ENCODE results near the gene DGAT2.
"Not testable (repeated sequence)": the region's sequence is repeated elsewhere in the genome, so short reads cannot be mapped to it uniquely, and the experiment has no call there.

The DGAT2 gene

GRCh38 chr11:75735181-75735845, 33.3 kb upstream of the DGAT2 start:
- WGBS (ENCODE audit: insufficient coverage), result 95% methylated on average over 4 of the region's 4 CpGs
- ChIA-PET CTCF (interaction anchor here (1.1 kb wide), 1 partner anchor 29 kb away, joined by 3 read pairs; no protein-coding TSS in a partner anchor), POLR2A (no interaction called here)
- Histone ChIP-seq H3K4me1 (ENCODE audit: control extremely low read depth in 1 of 4, control insufficient read depth in 4 of 4, insufficient read depth in 4 of 4, low read length in 3 of 4) (no peaks in the 10 kb centered on the region), H3K4me3 (ENCODE audit: control insufficient read depth in 1 of 7, extremely low read depth in 1 of 7, insufficient read depth in 4 of 7, low read depth in 2 of 7, low read length in 6 of 7) (no peak overlapping the region), H3K27ac (ENCODE audit: insufficient read depth in 1 of 2, low read depth in 1 of 2, low read length in 2 of 2, poor library complexity in 1 of 2, severe bottlenecking in 2 of 2) (no peak overlapping the region), H3K9me3 (ENCODE audit: control extremely low read depth in 1 of 5, control insufficient read depth in 4 of 5, insufficient read depth in 2 of 5, low read depth in 1 of 5, low read length in 4 of 5) (no peaks in the 10 kb centered on the region), H3K27me3 (replicated peaks in 2 of 5; ENCODE audit: control insufficient read depth in 4 of 5, insufficient read depth in 5 of 5, low read length in 4 of 5) (peaks cover 0 to 2% (median 0%) of the 10 kb centered on the region in 5 experiments), H3K36me3 (ENCODE audit: control insufficient read depth in 4 of 4, insufficient read depth in 4 of 4, low read length in 3 of 4) (no peaks in the 10 kb centered on the region)
- DNase-seq, result no peak

GRCh38 chr11:75737314-75737713, 31.3 kb upstream of the DGAT2 start:
- Histone ChIP-seq H3K36me3 (ENCODE audit: control insufficient read depth in 4 of 4, insufficient read depth in 4 of 4, low read length in 3 of 4) (no peaks in the 10 kb centered on the region), H3K27ac (ENCODE audit: insufficient read depth in 1 of 2, low read depth in 1 of 2, low read length in 2 of 2, poor library complexity in 1 of 2, severe bottlenecking in 2 of 2) (no peak overlapping the region), H3K4me3 (ENCODE audit: control insufficient read depth in 1 of 7, extremely low read depth in 1 of 7, insufficient read depth in 4 of 7, low read depth in 2 of 7, low read length in 6 of 7) (no peak overlapping the region), H3K27me3 (replicated peaks in 2 of 5; ENCODE audit: control insufficient read depth in 4 of 5, insufficient read depth in 5 of 5, low read length in 4 of 5) (no peaks in the 10 kb centered on the region), H3K9me3 (ENCODE audit: control extremely low read depth in 1 of 5, control insufficient read depth in 4 of 5, insufficient read depth in 2 of 5, low read depth in 1 of 5, low read length in 4 of 5) (no peaks in the 10 kb centered on the region), H3K4me1 (ENCODE audit: control extremely low read depth in 1 of 4, control insufficient read depth in 4 of 4, insufficient read depth in 4 of 4, low read length in 3 of 4) (no peaks in the 10 kb centered on the region)
- DNase-seq, result no peak
- CTCF ChIA-PET, result no interaction called here
- POLR2A ChIA-PET, result no interaction called here
- WGBS (ENCODE audit: insufficient coverage), result 93% methylated on average over 4 of the region's 6 CpGs

GRCh38 chr11:75740681-75741080, 27.9 kb upstream of the DGAT2 start:
- peak in 1 of 3 donors; percentile 10 for DNase-seq
- H3K27me3 ChIP-seq (replicated peaks in 2 of 5; ENCODE audit: control insufficient read depth in 4 of 5, insufficient read depth in 5 of 5, low read length in 4 of 5), result peaks cover 0 to 8% (median 0%) of the 10 kb centered on the region in 5 experiments
- CTCF ChIA-PET, result no interaction called here

GRCh38 chr11:75743159-75743558, 25.4 kb upstream of the DGAT2 start:
- H3K9me3 ChIP-seq (ENCODE audit: control extremely low read depth in 1 of 5, control insufficient read depth in 4 of 5, insufficient read depth in 2 of 5, low read depth in 1 of 5, low read length in 4 of 5); H3K27me3 ChIP-seq (replicated peaks in 2 of 5; ENCODE audit: control insufficient read depth in 4 of 5, insufficient read depth in 5 of 5, low read length in 4 of 5); DNase-seq; H3K27ac ChIP-seq (ENCODE audit: insufficient read depth in 1 of 2, low read depth in 1 of 2, low read length in 2 of 2, poor library complexity in 1 of 2, severe bottlenecking in 2 of 2); H3K4me3 ChIP-seq (ENCODE audit: control insufficient read depth in 1 of 7, extremely low read depth in 1 of 7, insufficient read depth in 4 of 7, low read depth in 2 of 7, low read length in 6 of 7); H3K4me1 ChIP-seq (ENCODE audit: control extremely low read depth in 1 of 4, control insufficient read depth in 4 of 4, insufficient read depth in 4 of 4, low read length in 3 of 4); POLR2A ChIA-PET; H3K36me3 ChIP-seq (ENCODE audit: control insufficient read depth in 4 of 4, insufficient read depth in 4 of 4, low read length in 3 of 4): not testable (repeated sequence)
- CTCF ChIA-PET, result interaction anchor here (0.8 kb wide), 1 partner anchor 528 kb away, joined by 3 read pairs; no protein-coding TSS in a partner anchor
- WGBS (ENCODE audit: insufficient coverage), result 100% methylated on average over 1 of the region's 4 CpGs

More at GRCh38 chr11:75740681-75741080, 27.9 kb upstream of the DGAT2 start:
- H3K36me3 ChIP-seq (ENCODE audit: control insufficient read depth in 4 of 4, insufficient read depth in 4 of 4, low read length in 3 of 4), result no peaks in the 10 kb centered on the region
- 100% methylated on average over 1 of the region's 1 CpG for WGBS (ENCODE audit: insufficient coverage)
- H3K9me3 ChIP-seq (ENCODE audit: control extremely low read depth in 1 of 5, control insufficient read depth in 4 of 5, insufficient read depth in 2 of 5, low read depth in 1 of 5, low read length in 4 of 5), result no peaks in the 10 kb centered on the region
- no peak overlapping the region for H3K27ac ChIP-seq (ENCODE audit: insufficient read depth in 1 of 2, low read depth in 1 of 2, low read length in 2 of 2, poor library complexity in 1 of 2, severe bottlenecking in 2 of 2)
- H3K4me3 ChIP-seq (ENCODE audit: control insufficient read depth in 1 of 7, extremely low read depth in 1 of 7, insufficient read depth in 4 of 7, low read depth in 2 of 7, low read length in 6 of 7), result no peak overlapping the region
- H3K4me1 ChIP-seq (ENCODE audit: control extremely low read depth in 1 of 4, control insufficient read depth in 4 of 4, insufficient read depth in 4 of 4, low read length in 3 of 4), result no peaks in the 10 kb centered on the region
- POLR2A ChIA-PET, result no interaction called here

- H3K4me3 ChIP-seq (ENCODE audit: control insufficient read depth in 1 of 7, extremely low read depth in 1 of 7, insufficient read depth in 4 of 7, low read depth in 2 of 7, low read length in 6 of 7), result no peak overlapping the region
- no peaks in the 10 kb centered on the region for H3K4me1 ChIP-seq (ENCODE audit: control extremely low read depth in 1 of 4, control insufficient read depth in 4 of 4, insufficient read depth in 4 of 4, low read length in 3 of 4)
- H3K27ac ChIP-seq (ENCODE audit: insufficient read depth in 1 of 2, low read depth in 1 of 2, low read length in 2 of 2, poor library complexity in 1 of 2, severe bottlenecking in 2 of 2), result no peak overlapping the region
- WGBS (ENCODE audit: insufficient coverage), result 96% methylated on average over 6 of the region's 9 CpGs
- ChIA-PET CTCF (interaction anchor here (0.8 kb wide), 1 partner anchor 527 kb away, joined by 3 read pairs; no protein-coding TSS in a partner anchor), POLR2A (no interaction called here)
- DNase-seq, result no peak
- H3K27me3 ChIP-seq (replicated peaks in 2 of 5; ENCODE audit: control insufficient read depth in 4 of 5, insufficient read depth in 5 of 5, low read length in 4 of 5), result peaks cover 0 to 10% (median 0%) of the 10 kb centered on the region in 5 experiments
- H3K9me3 ChIP-seq (ENCODE audit: control extremely low read depth in 1 of 5, control insufficient read depth in 4 of 5, insufficient read depth in 2 of 5, low read depth in 1 of 5, low read length in 4 of 5), result no peaks in the 10 kb centered on the region
- H3K36me3 ChIP-seq (ENCODE audit: control insufficient read depth in 4 of 4, insufficient read depth in 4 of 4, low read length in 3 of 4), result no peaks in the 10 kb centered on the region
Observed at GRCh38 chr11:75743711-75744563, 24.6 kb upstream of the DGAT2 start.

GRCh38 chr11:75745807-75746206, 22.8 kb upstream of the DGAT2 start:
- DNase-seq, result no peak
- Histone ChIP-seq H3K27me3 (replicated peaks in 2 of 5; ENCODE audit: control insufficient read depth in 4 of 5, insufficient read depth in 5 of 5, low read length in 4 of 5) (peaks cover 0 to 10% (median 0%) of the 10 kb centered on the region in 5 experiments), H3K9me3 (ENCODE audit: control extremely low read depth in 1 of 5, control insufficient read depth in 4 of 5, insufficient read depth in 2 of 5, low read depth in 1 of 5, low read length in 4 of 5) (no peaks in the 10 kb centered on the region), H3K27ac (ENCODE audit: insufficient read depth in 1 of 2, low read depth in 1 of 2, low read length in 2 of 2, poor library complexity in 1 of 2, severe bottlenecking in 2 of 2) (no peak overlapping the region), H3K36me3 (ENCODE audit: control insufficient read depth in 4 of 4, insufficient read depth in 4 of 4, low read length in 3 of 4) (no peaks in the 10 kb centered on the region), H3K4me1 (ENCODE audit: control extremely low read depth in 1 of 4, control insufficient read depth in 4 of 4, insufficient read depth in 4 of 4, low read length in 3 of 4) (no peaks in the 10 kb centered on the region), H3K4me3 (ENCODE audit: control insufficient read depth in 1 of 7, extremely low read depth in 1 of 7, insufficient read depth in 4 of 7, low read depth in 2 of 7, low read length in 6 of 7) (no peak overlapping the region)
- ChIA-PET CTCF (no interaction called here), POLR2A (no interaction called here)
- 96% methylated on average over 5 of the region's 5 CpGs for WGBS (ENCODE audit: insufficient coverage)

- H3K4me1 ChIP-seq (ENCODE audit: control extremely low read depth in 1 of 4, control insufficient read depth in 4 of 4, insufficient read depth in 4 of 4, low read length in 3 of 4); H3K36me3 ChIP-seq (ENCODE audit: control insufficient read depth in 4 of 4, insufficient read depth in 4 of 4, low read length in 3 of 4); H3K9me3 ChIP-seq (ENCODE audit: control extremely low read depth in 1 of 5, control insufficient read depth in 4 of 5, insufficient read depth in 2 of 5, low read depth in 1 of 5, low read length in 4 of 5); DNase-seq; CTCF ChIA-PET; POLR2A ChIA-PET; H3K27ac ChIP-seq (ENCODE audit: insufficient read depth in 1 of 2, low read depth in 1 of 2, low read length in 2 of 2, poor library complexity in 1 of 2, severe bottlenecking in 2 of 2); H3K27me3 ChIP-seq (replicated peaks in 2 of 5; ENCODE audit: control insufficient read depth in 4 of 5, insufficient read depth in 5 of 5, low read length in 4 of 5); H3K4me3 ChIP-seq (ENCODE audit: control insufficient read depth in 1 of 7, extremely low read depth in 1 of 7, insufficient read depth in 4 of 7, low read depth in 2 of 7, low read length in 6 of 7): not testable (repeated sequence)
- no CpG with 5 or more reads among the region's 26 CpGs for WGBS (ENCODE audit: insufficient coverage)
Observed at GRCh38 chr11:75748729-75749273, 19.8 kb upstream of the DGAT2 start.

All from common myeloid progenitor, CD34-positive (primary cell).